GM19455 (cell line): Measurements from ENCODE around the gene SPECC1L.

ENCODE experiments used
- ATAC-seq: cut with Tn5 transposase; IDR thresholded peaks from one replicate; pipeline ENCODE4 v1.9.1; 2021; ENCODE audit not compliant: unreplicated experiment

SPECC1L gene

GRCh38 chr22:24466716-24467328 is 196.2 kb downstream of the SPECC1L start:
- no peak for ATAC-seq

- no peak for ATAC-seq
These were observed 196.7 kb downstream of the SPECC1L start for GRCh38 chr22:24467340-24467739.
